Gastrocnemius medialis (tissue), 4 donors: Measurements from ENCODE around the gene TMEM123.

Source experiments
- POLR2A ChIP-seq, 2 donors: fragments of 450-650 bp; IDR thresholded peaks; one replicate each; pipeline ENCODE4 v1.6.1; 2017; ENCODE audit warnings: antibody characterized with exemption in 2 of 2, mild to moderate bottlenecking in 2 of 2, moderate library complexity in 2 of 2
- TF ChIP-seq, protein P1 (sequence below), 5 experiments: fragments of 450-650 bp in 3 of 5; fragments of 200-600 bp in 2 of 5; sonication (generic) in 2 of 5; IDR thresholded peaks in 4 of 5; conservative IDR thresholded peaks in 1 of 5; 1 replicate in 4 of 5; 2 replicates in 1 of 5; pipeline ENCODE4 v1.5.1; 2016 to 2019; ENCODE audit warnings: antibody characterized with exemption in 5 of 5, mild to moderate bottlenecking in 3 of 5, moderate library complexity in 3 of 5

DNA sequence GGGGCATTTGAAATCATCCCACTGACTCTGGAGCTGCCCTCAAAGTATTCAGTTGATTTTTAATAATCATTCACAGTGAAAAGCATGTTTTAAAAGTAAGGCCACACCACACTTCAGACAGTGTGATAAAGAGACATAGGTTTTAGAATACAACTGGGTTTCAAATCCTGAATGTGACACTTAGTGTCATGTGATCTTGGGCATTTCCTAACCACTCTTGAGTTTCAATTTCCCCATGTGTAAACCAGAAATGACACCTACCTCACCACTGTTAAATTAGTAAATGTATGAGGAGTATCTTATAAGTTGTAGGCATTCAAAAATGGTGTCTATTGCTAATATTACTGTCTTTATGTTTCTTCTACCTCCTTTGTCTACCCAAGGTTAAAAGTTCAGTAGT lies 5.4 kb downstream of the TMEM123 start:
- TF ChIP-seq, protein P1, sequence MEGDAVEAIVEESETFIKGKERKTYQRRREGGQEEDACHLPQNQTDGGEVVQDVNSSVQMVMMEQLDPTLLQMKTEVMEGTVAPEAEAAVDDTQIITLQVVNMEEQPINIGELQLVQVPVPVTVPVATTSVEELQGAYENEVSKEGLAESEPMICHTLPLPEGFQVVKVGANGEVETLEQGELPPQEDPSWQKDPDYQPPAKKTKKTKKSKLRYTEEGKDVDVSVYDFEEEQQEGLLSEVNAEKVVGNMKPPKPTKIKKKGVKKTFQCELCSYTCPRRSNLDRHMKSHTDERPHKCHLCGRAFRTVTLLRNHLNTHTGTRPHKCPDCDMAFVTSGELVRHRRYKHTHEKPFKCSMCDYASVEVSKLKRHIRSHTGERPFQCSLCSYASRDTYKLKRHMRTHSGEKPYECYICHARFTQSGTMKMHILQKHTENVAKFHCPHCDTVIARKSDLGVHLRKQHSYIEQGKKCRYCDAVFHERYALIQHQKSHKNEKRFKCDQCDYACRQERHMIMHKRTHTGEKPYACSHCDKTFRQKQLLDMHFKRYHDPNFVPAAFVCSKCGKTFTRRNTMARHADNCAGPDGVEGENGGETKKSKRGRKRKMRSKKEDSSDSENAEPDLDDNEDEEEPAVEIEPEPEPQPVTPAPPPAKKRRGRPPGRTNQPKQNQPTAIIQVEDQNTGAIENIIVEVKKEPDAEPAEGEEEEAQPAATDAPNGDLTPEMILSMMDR (IDR thresholded peaks at IDR 0.05 in 4 of 5, conservative IDR thresholded peaks at IDR 0.05 in 1 of 5) = no peak
- TF ChIP-seq POLR2A (IDR thresholded peaks at IDR 0.05) = no peak
